KMS-11 (cell line): ENCODE data around the gene HIPK1.

ENCODE experiments used
- H2AFZ ChIP-seq: fragments of 200-600 bp; sonication (generic); 2 replicates; pipeline ENCODE4 v1.6.1; 2016; ENCODE audit warnings: antibody characterized with exemption, mixed run types, low read depth
- H3K27ac ChIP-seq: fragments of 200-600 bp; sonication (generic); 2 replicates; pipeline ENCODE4 v1.6.1; 2016; ENCODE audit warnings: mild to moderate bottlenecking, mixed run types
- H3K27me3 ChIP-seq: fragments of 200-600 bp; sonication (generic); 2 replicates; pipeline ENCODE4 v1.6.1; 2017; ENCODE audit warnings: mild to moderate bottlenecking, low read depth, mixed run types, moderate library complexity; ENCODE audit not compliant: insufficient read depth
- H3K36me3 ChIP-seq: fragments of 200-600 bp; sonication (generic); 2 replicates; pipeline ENCODE4 v1.6.1; 2017; ENCODE audit warnings: mild to moderate bottlenecking, mixed run types; ENCODE audit not compliant: insufficient read depth
- H3K4me1 ChIP-seq: fragments of 200-600 bp; sonication (generic); 2 replicates; pipeline ENCODE4 v1.6.1; 2016; ENCODE audit warnings: mild to moderate bottlenecking, low read depth, mixed run types; ENCODE audit not compliant: poor library complexity, severe bottlenecking
- H3K4me2 ChIP-seq: fragments of 200-600 bp; sonication (generic); 2 replicates; pipeline ENCODE4 v1.7.0; 2016; ENCODE audit warnings: mild to moderate bottlenecking, mixed run types
- H3K4me3 ChIP-seq: fragments of 200-600 bp; sonication (generic); IDR thresholded peaks from 2 replicates; pipeline ENCODE4 v1.6.1; 2017; ENCODE audit warnings: low read depth, low read length, mixed read lengths; ENCODE audit not compliant: insufficient read depth
- H3K79me2 ChIP-seq: fragments of 200-600 bp; sonication (generic); 2 replicates; pipeline ENCODE4 v1.6.1; 2016; ENCODE audit warnings: low read depth, mixed run types; ENCODE audit not compliant: insufficient read depth
- H3K9ac ChIP-seq: fragments of 200-600 bp; sonication (generic); 2 replicates; pipeline ENCODE4 v1.6.1; 2016; ENCODE audit warnings: mild to moderate bottlenecking, mixed run types
- H4K20me1 ChIP-seq: fragments of 200-600 bp; sonication (generic); 2 replicates; pipeline ENCODE4 v1.6.1; 2016; ENCODE audit warnings: mild to moderate bottlenecking, mixed run types; ENCODE audit not compliant: insufficient read depth
- TF ChIP-seq, protein P1 (sequence below): fragments of 200-600 bp; sonication (generic); conservative IDR thresholded peaks from 2 replicates; pipeline ENCODE4 v1.6.1; 2017; ENCODE audit warnings: low read depth, mild to moderate bottlenecking, antibody characterized with exemption, low read length, moderate library complexity, mixed read lengths

Gene HIPK1

DNA sequence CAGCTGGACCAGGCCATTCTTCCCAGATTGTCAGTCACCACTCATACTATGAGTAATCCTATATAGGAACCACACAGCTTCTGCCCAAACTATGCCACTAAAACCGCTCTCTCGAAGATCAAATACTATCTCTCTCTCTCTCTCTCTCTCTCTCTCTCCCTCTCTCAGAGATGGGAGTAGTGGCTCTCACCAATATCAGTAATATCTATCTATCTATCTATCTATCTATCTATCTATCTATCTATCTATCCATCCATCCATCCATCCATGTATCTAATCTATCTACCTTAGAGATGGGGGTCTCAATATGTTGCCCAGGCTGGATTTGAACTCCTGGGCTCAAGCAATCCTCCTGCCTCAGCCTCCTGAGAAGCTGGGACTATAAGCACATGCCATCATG, 4.7 kb upstream of the HIPK1 start:
- Histone ChIP-seq H3K9ac (no peak overlapping the region), H2AFZ (no peak overlapping the region), H3K4me1 (peaks cover 13% of the 10 kb centered on the region), H3K27ac (no peak overlapping the region), H3K36me3 (no peaks in the 10 kb centered on the region), H3K79me2 (no peaks in the 10 kb centered on the region), H3K27me3 (no peaks in the 10 kb centered on the region), H4K20me1 (no peaks in the 10 kb centered on the region), H3K4me2 (no peak overlapping the region), H3K4me3 (no peak overlapping the region)
- TF ChIP-seq, protein P1, sequence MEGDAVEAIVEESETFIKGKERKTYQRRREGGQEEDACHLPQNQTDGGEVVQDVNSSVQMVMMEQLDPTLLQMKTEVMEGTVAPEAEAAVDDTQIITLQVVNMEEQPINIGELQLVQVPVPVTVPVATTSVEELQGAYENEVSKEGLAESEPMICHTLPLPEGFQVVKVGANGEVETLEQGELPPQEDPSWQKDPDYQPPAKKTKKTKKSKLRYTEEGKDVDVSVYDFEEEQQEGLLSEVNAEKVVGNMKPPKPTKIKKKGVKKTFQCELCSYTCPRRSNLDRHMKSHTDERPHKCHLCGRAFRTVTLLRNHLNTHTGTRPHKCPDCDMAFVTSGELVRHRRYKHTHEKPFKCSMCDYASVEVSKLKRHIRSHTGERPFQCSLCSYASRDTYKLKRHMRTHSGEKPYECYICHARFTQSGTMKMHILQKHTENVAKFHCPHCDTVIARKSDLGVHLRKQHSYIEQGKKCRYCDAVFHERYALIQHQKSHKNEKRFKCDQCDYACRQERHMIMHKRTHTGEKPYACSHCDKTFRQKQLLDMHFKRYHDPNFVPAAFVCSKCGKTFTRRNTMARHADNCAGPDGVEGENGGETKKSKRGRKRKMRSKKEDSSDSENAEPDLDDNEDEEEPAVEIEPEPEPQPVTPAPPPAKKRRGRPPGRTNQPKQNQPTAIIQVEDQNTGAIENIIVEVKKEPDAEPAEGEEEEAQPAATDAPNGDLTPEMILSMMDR, result no peak

DNA sequence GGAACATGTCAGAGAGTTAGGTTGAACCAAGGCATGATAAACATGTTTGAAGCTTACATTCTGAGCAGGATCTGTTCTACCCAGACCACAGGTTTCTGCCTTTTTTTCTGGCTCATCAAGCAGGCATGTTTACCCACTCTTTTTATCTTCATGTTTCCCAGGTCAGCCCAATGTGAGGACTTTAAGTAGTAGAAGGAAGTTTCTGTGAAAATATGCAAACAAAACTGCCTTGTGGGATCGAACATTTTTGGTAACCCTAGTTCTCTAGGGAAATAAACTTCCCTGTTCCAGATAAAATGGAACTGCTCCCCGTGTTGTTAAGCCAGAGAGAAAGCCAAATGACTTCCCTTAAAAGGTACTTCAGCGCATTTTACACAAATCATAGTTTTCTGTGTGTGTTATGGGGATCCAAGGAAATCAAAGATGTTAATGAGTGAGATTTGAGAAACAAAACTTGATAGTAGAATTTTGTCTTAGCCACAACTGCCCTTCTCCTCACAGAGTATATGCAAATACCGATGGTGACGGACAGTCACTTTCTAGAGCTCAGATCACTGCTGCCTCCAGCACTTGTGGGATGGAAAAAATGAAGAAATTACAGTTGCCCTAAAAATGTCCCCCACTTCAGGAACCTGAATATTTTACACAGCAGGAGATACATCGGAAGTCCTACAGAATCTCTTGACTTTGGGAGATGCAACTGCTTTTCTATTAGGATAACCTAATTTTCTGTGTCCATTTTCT, 765 bp upstream of the HIPK1 start:
- Histone ChIP-seq H3K4me2 (peak overlapping the region; percentile 92), H3K4me3 (no peak overlapping the region), H3K4me1 (peaks cover 29% of the 10 kb centered on the region), H3K9ac (peak overlapping the region; percentile 91), H3K79me2 (peaks cover 36% of the 10 kb centered on the region), H3K27me3 (no peaks in the 10 kb centered on the region), H3K36me3 (no peaks in the 10 kb centered on the region), H4K20me1 (no peaks in the 10 kb centered on the region), H2AFZ (peak overlapping the region; percentile 74), H3K27ac (peak overlapping the region; percentile 94)
- TF ChIP-seq, protein P1, result no peak

GRCh38 chr1:113929750-113930498, 800 bp downstream of the HIPK1 start:
- Histone ChIP-seq H3K4me1 (peaks cover 43% of the 10 kb centered on the region), H4K20me1 (no peaks in the 10 kb centered on the region), H3K4me2 (peak overlapping the region; percentile 90; the same call in 1 of the 2 replicates), H2AFZ (no peak overlapping the region), H3K9ac (peak overlapping the region; percentile 91), H3K36me3 (no peaks in the 10 kb centered on the region), H3K27ac (peak overlapping the region; percentile 94), H3K4me3 (no peak overlapping the region), H3K27me3 (no peaks in the 10 kb centered on the region), H3K79me2 (peaks cover 52% of the 10 kb centered on the region)
- TF ChIP-seq, protein P1, result no peak

GRCh38 chr1:113930499-113931161, 1.5 kb downstream of the HIPK1 start:
- Histone ChIP-seq H3K36me3 (no peaks in the 10 kb centered on the region), H3K4me3 (no peak overlapping the region), H4K20me1 (no peaks in the 10 kb centered on the region), H3K27me3 (no peaks in the 10 kb centered on the region), H3K9ac (peak overlapping the region; percentile 91), H3K27ac (peak overlapping the region; percentile 94), H3K4me1 (peaks cover 51% of the 10 kb centered on the region), H2AFZ (no peak overlapping the region), H3K4me2 (peak overlapping the region; percentile 90), H3K79me2 (peaks cover 59% of the 10 kb centered on the region)
- TF ChIP-seq, protein P1, result no peak
